NCI-H345 (cell line): ENCODE data around the gene MSMB.
"Not testable (repeated sequence)": the region's sequence is repeated elsewhere in the genome, so short reads cannot be mapped to it uniquely, and the experiment has no call there.

ENCODE experiments used
- DNase-seq: peaks from one replicate; lab custom pipeline; 2025; lab: John Stamatoyannopoulos, UW

The MSMB gene

DNA sequence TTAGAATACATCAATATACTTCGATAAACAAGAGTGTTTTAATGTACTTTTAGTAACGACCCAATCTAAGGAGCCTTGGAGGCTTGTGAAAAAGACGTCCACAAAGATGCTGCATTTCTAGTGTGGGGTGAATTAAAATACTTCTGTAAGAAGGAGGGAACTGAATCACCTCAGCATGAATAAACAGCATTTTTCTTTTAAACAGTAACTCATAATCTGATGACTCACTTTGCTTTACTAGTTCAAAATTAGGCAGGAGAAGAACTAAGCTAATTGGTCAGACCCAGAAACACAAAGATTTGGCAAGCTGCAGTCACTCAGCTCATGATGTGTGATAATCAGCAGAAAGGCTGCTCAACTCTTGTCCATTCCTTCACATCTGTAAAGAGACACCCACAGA, 39.9 kb downstream of the MSMB start:
- no peak for DNase-seq

DNA sequence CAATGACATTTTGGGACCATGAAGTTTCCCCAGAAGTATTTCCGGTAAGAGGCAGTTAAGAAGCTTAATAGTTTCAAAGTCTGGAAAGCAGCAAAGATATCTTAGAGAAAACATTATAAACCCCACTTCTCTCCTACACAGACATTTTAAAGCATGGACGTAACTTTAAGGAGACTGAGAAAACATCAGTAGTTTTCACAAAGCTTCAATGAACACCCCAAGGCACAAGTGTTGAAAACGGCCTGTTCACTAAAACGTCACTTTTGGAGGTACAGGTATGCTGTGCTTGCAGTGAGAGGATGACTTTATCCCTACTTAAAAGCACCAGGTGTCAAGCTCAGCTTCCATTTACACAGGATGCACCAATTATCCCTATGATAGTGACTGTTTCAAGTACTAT, 40.7 kb downstream of the MSMB start:
- no peak for DNase-seq

DNA sequence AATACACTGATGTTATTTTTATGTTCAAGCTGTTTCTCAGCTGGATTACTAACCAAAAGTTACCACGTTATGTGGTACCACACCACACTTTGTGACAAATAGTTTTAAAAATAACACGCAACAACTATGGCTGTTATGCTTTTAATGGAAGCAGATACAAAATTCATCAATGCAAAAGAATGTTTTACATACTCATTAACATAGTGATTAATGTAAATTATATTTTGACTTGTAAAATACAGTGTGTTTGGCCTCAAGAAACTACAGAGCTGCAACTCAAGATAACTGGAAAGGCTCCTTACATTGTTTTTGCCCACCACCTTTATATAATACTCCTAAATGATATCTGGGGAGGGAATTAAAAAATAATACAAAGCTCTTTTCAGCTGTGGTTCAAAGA, 41.1 kb downstream of the MSMB start:
- no peak for DNase-seq

- no peak for DNase-seq
Observed at GRCh38 chr10:46002916-46003693, 43.0 kb downstream of the MSMB start.

DNA sequence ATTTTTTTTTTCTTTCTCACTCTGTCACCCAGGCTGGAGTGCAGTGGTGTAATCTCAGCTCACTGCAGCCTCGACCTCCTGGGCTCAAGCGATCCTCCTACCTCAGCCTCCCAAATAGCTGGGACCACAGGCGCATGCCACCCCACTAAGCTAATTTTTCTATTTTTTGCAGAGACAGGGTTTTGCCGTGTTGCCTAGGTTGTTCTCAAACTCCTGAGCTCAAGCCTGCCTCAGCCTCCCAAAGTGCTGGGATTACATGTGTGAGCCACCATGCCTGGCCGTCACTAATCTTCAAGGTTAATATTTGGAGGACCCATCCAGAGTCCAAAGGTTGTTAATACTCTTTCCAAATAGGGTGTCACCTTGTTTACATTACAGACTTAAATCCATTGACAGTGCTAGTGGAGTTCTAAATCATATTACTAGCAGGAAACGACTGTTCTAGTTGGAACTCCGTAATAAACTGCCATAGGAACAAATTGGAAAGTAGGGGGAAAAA, 43.8 kb downstream of the MSMB start:
- DNase-seq, result not testable (repeated sequence)

GRCh38 chr10:46001187-46001756, 44.8 kb downstream of the MSMB start:
- DNase-seq, result no peak

DNA sequence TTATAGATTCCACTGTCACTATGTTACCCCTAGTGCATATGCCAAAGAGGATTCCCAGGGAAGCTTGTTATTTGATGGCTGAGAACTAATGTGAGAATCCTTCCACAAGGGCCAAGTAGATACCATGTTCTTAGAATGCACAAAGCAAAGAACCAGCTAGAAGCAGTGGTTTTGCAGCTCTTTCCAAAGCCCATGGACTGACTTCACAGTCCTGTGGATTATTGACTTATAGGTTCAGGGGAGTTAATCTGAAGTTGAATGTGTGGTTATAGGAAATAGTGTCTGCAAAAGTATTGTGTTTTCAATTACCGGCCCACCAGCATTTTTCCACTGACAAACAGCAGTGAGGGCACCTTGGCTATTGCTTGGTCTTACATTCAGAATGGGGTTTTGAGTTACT, 45.5 kb downstream of the MSMB start:
- DNase-seq, result no peak

DNA sequence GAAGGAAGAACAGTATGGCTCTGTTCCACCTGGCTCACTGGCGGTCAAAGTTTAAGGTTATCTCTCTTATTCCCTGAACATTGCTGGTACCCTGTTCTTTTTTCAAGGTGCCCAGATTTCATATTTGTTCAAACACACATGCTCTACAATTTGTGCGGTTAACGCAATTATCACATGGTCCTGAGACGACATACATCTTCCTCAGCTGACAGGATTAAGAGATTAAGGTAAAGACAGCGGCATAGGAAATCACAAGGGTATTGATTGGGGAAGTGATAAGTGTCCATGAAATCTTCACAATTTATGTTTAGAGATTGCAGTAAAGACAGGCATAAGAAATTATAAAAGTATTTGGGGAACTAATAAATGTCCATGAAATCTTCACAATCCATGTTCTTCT, 46.1 kb downstream of the MSMB start:
- DNase-seq, result not testable (repeated sequence)

- DNase-seq, result no peak
Observed at GRCh38 chr10:45997994-45998763, 47.9 kb downstream of the MSMB start.

- no peak for DNase-seq
Observed at GRCh38 chr10:45997557-45997956, 48.5 kb downstream of the MSMB start.

DNA sequence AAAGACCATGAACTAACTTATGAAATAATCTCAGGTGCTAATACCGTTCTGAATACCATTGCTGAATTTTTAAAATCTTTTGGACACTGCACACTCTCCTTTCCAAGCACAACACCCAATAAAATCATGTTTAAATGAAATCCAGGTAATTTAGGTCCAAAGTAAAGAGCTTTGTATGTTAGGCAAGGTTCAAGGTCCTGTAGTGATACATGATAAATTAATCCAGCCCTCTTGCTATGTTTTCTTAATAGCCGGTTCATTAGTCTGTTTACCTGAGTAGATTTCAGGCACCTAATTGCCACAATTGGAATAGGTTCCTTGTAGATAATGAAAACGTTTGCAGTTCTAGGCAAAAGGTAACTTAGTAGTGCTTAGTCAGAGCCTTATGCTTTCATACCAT, 60.5 kb downstream of the MSMB start:
- not testable (repeated sequence) for DNase-seq

DNA sequence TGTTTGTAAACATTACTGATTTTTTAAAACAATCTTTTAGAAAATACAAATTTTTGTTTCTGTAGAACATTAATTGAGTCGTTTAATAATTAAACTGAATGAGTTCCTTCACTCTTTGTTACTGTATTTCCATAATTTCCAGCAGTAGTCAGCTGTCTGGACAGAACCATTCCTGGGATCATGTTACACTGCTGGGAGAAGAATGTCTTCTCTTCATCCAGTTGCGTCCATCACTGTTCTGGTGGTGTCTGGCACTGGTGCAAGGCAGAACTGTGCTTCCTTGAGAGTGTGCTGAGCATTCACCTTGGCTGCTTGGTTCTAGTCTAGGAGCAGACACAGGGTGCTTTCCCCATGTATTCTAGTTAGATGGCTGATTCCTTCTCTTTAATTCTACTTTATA, 61.6 kb downstream of the MSMB start:
- not testable (repeated sequence) for DNase-seq

- DNase-seq, result not testable (repeated sequence)
Observed at GRCh38 chr10:45983538-45984186, 62.4 kb downstream of the MSMB start.
